ENCODE measurements around the gene OR10A6.

GRCh38 chr11:7927635-7928034 is 3.4 kb downstream of the OR10A6 start:
- no peak for TF ChIP-seq SIN3A (IDR thresholded peaks at IDR 0.05; ENCODE audit: low read depth, low read length)
- no peak for TF ChIP-seq TAF1 (IDR thresholded peaks at IDR 0.05; ENCODE audit: borderline replicate concordance, low read depth, low read length)
- no peak for TF ChIP-seq POLR2A (IDR thresholded peaks at IDR 0.05; ENCODE audit: low read depth, low read length)
- no peak for TF ChIP-seq CREB1 (IDR thresholded peaks at IDR 0.05; ENCODE audit: low read depth)
- no peak for TF ChIP-seq ESRRA (IDR thresholded peaks at IDR 0.05; ENCODE audit: low read length)
- TF ChIP-seq BACH1 (IDR thresholded peaks at IDR 0.05; ENCODE audit: borderline replicate concordance): no peak
- no peak for TF ChIP-seq ZBTB4 (CRISPR knock-in tag; IDR thresholded peaks at IDR 0.05)
- TF ChIP-seq JUNB (IDR thresholded peaks at IDR 0.05): no peak
- no peak for TF ChIP-seq EZH2 (IDR thresholded peaks at IDR 0.05; ENCODE audit: borderline replicate concordance, control insufficient read depth, low read depth, low read length)
- TF ChIP-seq POLR2AphosphoS5 (IDR thresholded peaks at IDR 0.05; ENCODE audit: low read length): no peak
- TF ChIP-seq HDAC6 (IDR thresholded peaks at IDR 0.05; ENCODE audit: unreplicated experiment): no peak
- TF ChIP-seq, protein P1, sequence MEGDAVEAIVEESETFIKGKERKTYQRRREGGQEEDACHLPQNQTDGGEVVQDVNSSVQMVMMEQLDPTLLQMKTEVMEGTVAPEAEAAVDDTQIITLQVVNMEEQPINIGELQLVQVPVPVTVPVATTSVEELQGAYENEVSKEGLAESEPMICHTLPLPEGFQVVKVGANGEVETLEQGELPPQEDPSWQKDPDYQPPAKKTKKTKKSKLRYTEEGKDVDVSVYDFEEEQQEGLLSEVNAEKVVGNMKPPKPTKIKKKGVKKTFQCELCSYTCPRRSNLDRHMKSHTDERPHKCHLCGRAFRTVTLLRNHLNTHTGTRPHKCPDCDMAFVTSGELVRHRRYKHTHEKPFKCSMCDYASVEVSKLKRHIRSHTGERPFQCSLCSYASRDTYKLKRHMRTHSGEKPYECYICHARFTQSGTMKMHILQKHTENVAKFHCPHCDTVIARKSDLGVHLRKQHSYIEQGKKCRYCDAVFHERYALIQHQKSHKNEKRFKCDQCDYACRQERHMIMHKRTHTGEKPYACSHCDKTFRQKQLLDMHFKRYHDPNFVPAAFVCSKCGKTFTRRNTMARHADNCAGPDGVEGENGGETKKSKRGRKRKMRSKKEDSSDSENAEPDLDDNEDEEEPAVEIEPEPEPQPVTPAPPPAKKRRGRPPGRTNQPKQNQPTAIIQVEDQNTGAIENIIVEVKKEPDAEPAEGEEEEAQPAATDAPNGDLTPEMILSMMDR (IDR thresholded peaks at IDR 0.05 in 2 of 3, conservative IDR thresholded peaks at IDR 0.05 in 1 of 3; ENCODE audit: control insufficient read depth in 2 of 3, extremely low read depth in 1 of 3, insufficient read depth in 1 of 3, low read depth in 3 of 3, low read length in 3 of 3): no peak
- TF ChIP-seq SMC3 (IDR thresholded peaks at IDR 0.05; ENCODE audit: borderline replicate concordance, low read length): no peak

Measured in GM12878 (cell line).